Measurements from ENCODE around the gene NMNAT2. TPM values are rescaled to one million over a fixed set of nuclear protein-coding genes. Genes with fewer than 3 reads are reported as not detected.

NMNAT2 gene
- total RNA-seq, 1 donor from 2014 or later: 0.50 TPM

GRCh38 chr1:183227422-183228346 is 190.5 kb downstream of the NMNAT2 start:
- no peaks in the 10 kb centered on the region for H3K36me3 ChIP-seq (ENCODE audit: insufficient read depth, low read length)
- H3K4me3 ChIP-seq (ENCODE audit: insufficient read depth, low read depth, low read length): no peak overlapping the region
- Mint-ChIP-seq H3K27me3 (ENCODE audit: low read depth, unreplicated experiment) (no peaks in the 10 kb centered on the region), H3K4me1 (ENCODE audit: low read depth, unreplicated experiment) (peaks cover 23% of the 10 kb centered on the region), H3K36me3 (ENCODE audit: low read depth, unreplicated experiment) (peaks cover 2% of the 10 kb centered on the region), H3K27ac (ENCODE audit: unreplicated experiment) (no peak overlapping the region), H3K9me3 (ENCODE audit: unreplicated experiment) (no peaks in the 10 kb centered on the region), H3K4me3 (ENCODE audit: unreplicated experiment) (no peak overlapping the region)
- H3K27me3 ChIP-seq (ENCODE audit: insufficient read depth, low read length): no peaks in the 10 kb centered on the region
- no peaks in the 10 kb centered on the region for H3K9me3 ChIP-seq (ENCODE audit: insufficient read depth, low read depth, low read length)
- TF ChIP-seq EZH2 (IDR thresholded peaks at IDR 0.05; ENCODE audit: insufficient read depth, low read length) (no peak), CTCF (IDR thresholded peaks at IDR 0.05; ENCODE audit: insufficient read depth, low read depth, low read length) (peak; percentile 63)
- H4K20me1 ChIP-seq (ENCODE audit: insufficient read depth, low read length): no peaks in the 10 kb centered on the region
- H3K27ac ChIP-seq (ENCODE audit: low read depth, low read length): no peak overlapping the region
- H2AFZ ChIP-seq (ENCODE audit: low read depth, low read length): no peak overlapping the region
- peaks cover 10% of the 10 kb centered on the region for H3K4me1 ChIP-seq (ENCODE audit: insufficient read depth, low read length)
- H3K9ac ChIP-seq (ENCODE audit: low read length): no peak overlapping the region
- FAIRE-seq: no peak
- DNase-seq (ENCODE audit: low read depth): no peak
- H3K79me2 ChIP-seq (ENCODE audit: insufficient read depth, low read length): no peaks in the 10 kb centered on the region
- no peak overlapping the region for H3K4me2 ChIP-seq (ENCODE audit: low read length)

GRCh38 chr1:183226963-183227362 is 191.2 kb downstream of the NMNAT2 start:
- Histone ChIP-seq H3K27ac (ENCODE audit: low read depth, low read length) (no peak overlapping the region), H3K4me3 (ENCODE audit: insufficient read depth, low read depth, low read length) (no peak overlapping the region), H3K4me1 (ENCODE audit: insufficient read depth, low read length) (peaks cover 10% of the 10 kb centered on the region), H2AFZ (ENCODE audit: low read depth, low read length) (no peak overlapping the region), H4K20me1 (ENCODE audit: insufficient read depth, low read length) (no peaks in the 10 kb centered on the region), H3K9ac (ENCODE audit: low read length) (no peak overlapping the region), H3K9me3 (ENCODE audit: insufficient read depth, low read depth, low read length) (no peaks in the 10 kb centered on the region), H3K27me3 (ENCODE audit: insufficient read depth, low read length) (no peaks in the 10 kb centered on the region), H3K4me2 (ENCODE audit: low read length) (no peak overlapping the region), H3K36me3 (ENCODE audit: insufficient read depth, low read length) (no peaks in the 10 kb centered on the region), H3K79me2 (ENCODE audit: insufficient read depth, low read length) (no peaks in the 10 kb centered on the region)
- H3K9me3 Mint-ChIP-seq (ENCODE audit: unreplicated experiment): no peaks in the 10 kb centered on the region
- H3K4me1 Mint-ChIP-seq (ENCODE audit: low read depth, unreplicated experiment): peaks cover 23% of the 10 kb centered on the region
- TF ChIP-seq CTCF (IDR thresholded peaks at IDR 0.05; ENCODE audit: insufficient read depth, low read depth, low read length) (no peak), EZH2 (IDR thresholded peaks at IDR 0.05; ENCODE audit: insufficient read depth, low read length) (no peak)
- H3K27ac Mint-ChIP-seq (ENCODE audit: unreplicated experiment): no peak overlapping the region
- no peaks in the 10 kb centered on the region for H3K27me3 Mint-ChIP-seq (ENCODE audit: low read depth, unreplicated experiment)
- FAIRE-seq (no peak), DNase-seq (ENCODE audit: low read depth) (no peak)
- H3K4me3 Mint-ChIP-seq (ENCODE audit: unreplicated experiment): no peak overlapping the region
- peaks cover 2% of the 10 kb centered on the region for H3K36me3 Mint-ChIP-seq (ENCODE audit: low read depth, unreplicated experiment)

- H3K27me3 Mint-ChIP-seq (ENCODE audit: low read depth, unreplicated experiment): no peaks in the 10 kb centered on the region
- Histone ChIP-seq H3K4me3 (ENCODE audit: insufficient read depth, low read depth, low read length) (no peak overlapping the region), H3K9ac (ENCODE audit: low read length) (no peak overlapping the region), H3K9me3 (ENCODE audit: insufficient read depth, low read depth, low read length) (no peaks in the 10 kb centered on the region), H3K27ac (ENCODE audit: low read depth, low read length) (no peak overlapping the region), H3K4me1 (ENCODE audit: insufficient read depth, low read length) (peaks cover 10% of the 10 kb centered on the region), H3K36me3 (ENCODE audit: insufficient read depth, low read length) (no peaks in the 10 kb centered on the region), H4K20me1 (ENCODE audit: insufficient read depth, low read length) (no peaks in the 10 kb centered on the region), H3K4me2 (ENCODE audit: low read length) (no peak overlapping the region), H3K27me3 (ENCODE audit: insufficient read depth, low read length) (no peaks in the 10 kb centered on the region), H3K79me2 (ENCODE audit: insufficient read depth, low read length) (no peaks in the 10 kb centered on the region), H2AFZ (ENCODE audit: low read depth, low read length) (no peak overlapping the region)
- H3K9me3 Mint-ChIP-seq (ENCODE audit: unreplicated experiment): no peaks in the 10 kb centered on the region
- DNase-seq (ENCODE audit: low read depth): no peak
- H3K4me1 Mint-ChIP-seq (ENCODE audit: low read depth, unreplicated experiment): peaks cover 22% of the 10 kb centered on the region
- H3K4me3 Mint-ChIP-seq (ENCODE audit: unreplicated experiment): no peak overlapping the region
- peaks cover 2% of the 10 kb centered on the region for H3K36me3 Mint-ChIP-seq (ENCODE audit: low read depth, unreplicated experiment)
- FAIRE-seq: no peak
- no peak overlapping the region for H3K27ac Mint-ChIP-seq (ENCODE audit: unreplicated experiment)
- TF ChIP-seq EZH2 (IDR thresholded peaks at IDR 0.05; ENCODE audit: insufficient read depth, low read length): no peak
- TF ChIP-seq CTCF (IDR thresholded peaks at IDR 0.05; ENCODE audit: insufficient read depth, low read depth, low read length): no peak
These were observed 191.8 kb downstream of the NMNAT2 start for GRCh38 chr1:183226361-183226760.
